K562 (cell line): ENCODE results near the gene SENP1. TPM values are rescaled to one million over a fixed set of nuclear protein-coding genes. Genes with fewer than 3 reads are reported as not detected.

Experiments
- ATAC-seq: fragments of 200-7000 bp; cut with Tn5 transposase; 3 replicates; pipeline ENCODE4 v1.9.1; 2020; ENCODE audit warnings: moderate library complexity
- BruUV-seq: library from RNA; stranded (reverse); fragments of 400-500 nt; replicated peaks from 2 replicates; lab custom pipeline; 2021; lab: Mats Ljungman, UMichigan
- CTCF ChIA-PET: fragments of 300-600 bp; formaldehyde crosslinking; extraction: SDS; loops from one replicate; lab custom pipeline; 2021; ENCODE audit warnings: low intra/inter-chr PET ratio; lab: Yijun Ruan, JAX
- POLR2A ChIA-PET: fragments of 300-600, 350-650 bp; sonication (Branson Sonifier 250); formaldehyde crosslinking; extraction: SDS; loops from one replicate; lab custom pipeline; 2021; ENCODE audit warnings: antibody characterized with exemption, inconsistent platforms; lab: Yijun Ruan, JAX
- DNase-seq, 4 experiments: peaks; one replicate each; pipeline versions ENCODE4 v3.0.0 to v3.0.0-alpha.2; 2011 to 2018; ENCODE audit warnings: low spot score in 3 of 4, mixed read lengths in 3 of 4; ENCODE audit errors: extremely low read depth in 1 of 4
- FAIRE-seq: peaks from 2 replicates; lab custom pipeline; 2011; peaks lifted over from hg19 to GRCh38; lab: Jason Lieb, UNC
- H2AFZ ChIP-seq: 2 replicates; pipeline ENCODE4 v1.6.0; 2011; ENCODE audit warnings: low read depth, low read length, control low read depth, inconsistent platforms
- H3K27ac ChIP-seq: fragments of 200-600 bp; 3 replicates; pipeline ENCODE4 v1.8.0; 2011; ENCODE audit warnings: low read depth, mild to moderate bottlenecking, control low read depth, inconsistent platforms, low read length, moderate library complexity, mixed read lengths; ENCODE audit errors: extremely low read depth
- H3K27me3 ChIP-seq, 2 experiments: fragments of 300-600 bp in 1 of 2; 2 replicates in 1 of 2; 3 replicates in 1 of 2; pipeline versions ENCODE4 v1.6.0 to v1.8.0; 2011; ENCODE audit warnings: inconsistent platforms in 2 of 2, low read length in 2 of 2, mild to moderate bottlenecking in 1 of 2, mixed read lengths in 1 of 2, moderate library complexity in 1 of 2; ENCODE audit not compliant: control insufficient read depth in 2 of 2, insufficient read depth in 2 of 2
- H3K36me3 ChIP-seq: fragments of 300-600 bp; 3 replicates; pipeline ENCODE4 v1.8.0; 2011; ENCODE audit warnings: mild to moderate bottlenecking, low read length, inconsistent platforms; ENCODE audit not compliant: control insufficient read depth, insufficient read depth
- H3K4me1 ChIP-seq, 2 experiments: fragments of 200-600 bp in 1 of 2; replicated peaks in 1 of 2; 2 replicates in 1 of 2; 3 replicates in 1 of 2; pipeline versions ENCODE4 v1.5.1 to v1.8.0; 2011; ENCODE audit warnings: inconsistent platforms in 2 of 2, low read length in 2 of 2, mild to moderate bottlenecking in 1 of 2, mixed read lengths in 1 of 2, moderate library complexity in 1 of 2; ENCODE audit not compliant: control insufficient read depth in 2 of 2, insufficient read depth in 2 of 2
- H3K4me2 ChIP-seq: 2 replicates; pipeline ENCODE4 v1.6.1; 2011; ENCODE audit warnings: low read length, control low read depth, inconsistent platforms, mixed read lengths; ENCODE audit not compliant: insufficient read depth
- H3K4me3 ChIP-seq: fragments of 200-600 bp; sonication (generic), shearing (Covaris generic); 2 replicates; pipeline ENCODE4 v1.5.1; 2016; ENCODE audit warnings: control low read depth, inconsistent platforms
- H3K79me2 ChIP-seq: fragments of 200-600 bp; 3 replicates; pipeline ENCODE4 v1.8.0; 2011; ENCODE audit warnings: low read length, inconsistent platforms; ENCODE audit not compliant: control insufficient read depth, insufficient read depth
- H3K9ac ChIP-seq, 2 experiments: 2 replicates each; pipeline versions ENCODE4 v1.6.0 to v1.6.1; 2011; ENCODE audit warnings: low read depth in 2 of 2, low read length in 2 of 2, control low read depth in 1 of 2, inconsistent platforms in 1 of 2, mild to moderate bottlenecking in 1 of 2, mixed read lengths in 1 of 2; ENCODE audit not compliant: insufficient read depth in 1 of 2
- H3K9me1 ChIP-seq: one replicate; pipeline ENCODE4 v1.6.0; 2011; ENCODE audit warnings: inconsistent platforms, mild to moderate bottlenecking, low read length, moderate library complexity; ENCODE audit not compliant: control insufficient read depth, insufficient read depth
- H3K9me3 ChIP-seq: replicated peaks from 2 replicates; pipeline ENCODE4 v1.5.1; 2011; ENCODE audit warnings: low read depth, low read length, inconsistent platforms; ENCODE audit not compliant: control insufficient read depth, insufficient read depth
- H4K20me1 ChIP-seq: replicated peaks from 2 replicates; pipeline ENCODE4 v1.6.1; 2011; ENCODE audit warnings: low read length, inconsistent platforms, mixed read lengths; ENCODE audit not compliant: control insufficient read depth, insufficient read depth
- EHMT2 ChIP-seq: fragments of 450-650 bp; IDR thresholded peaks from 2 replicates; pipeline ENCODE4 v1.6.1; 2018; ENCODE audit warnings: antibody characterized with exemption
- JUND ChIP-seq, 2 experiments: IDR thresholded peaks; 2 replicates in 1 of 2; 3 replicates in 1 of 2; pipeline ENCODE4 v1.6.1; 2011; ENCODE audit warnings: borderline replicate concordance in 2 of 2, low read depth in 2 of 2, low read length in 2 of 2, improper control_type of control experiment in 1 of 2, missing biosample characterization in 1 of 2, missing genetic modification characterization in 1 of 2, missing genetic modification reagents in 1 of 2
- KLF16 ChIP-seq: IDR thresholded peaks from 2 replicates; pipeline ENCODE4 v1.6.1; 2016; ENCODE audit warnings: antibody characterized with exemption
- NFIX ChIP-seq: fragments of 250-450 bp; sonication (Bioruptor Pico); IDR thresholded peaks from 2 replicates; pipeline ENCODE4 v1.4.0; 2020; ENCODE audit warnings: low read depth, mild to moderate bottlenecking, moderate library complexity
- SIX5 ChIP-seq, 2 experiments: IDR thresholded peaks; 2 replicates each; pipeline ENCODE4 v1.6.1; 2011; ENCODE audit warnings: low read length in 2 of 2, borderline replicate concordance in 1 of 2, low read depth in 1 of 2, mild to moderate bottlenecking in 1 of 2, moderate library complexity in 1 of 2; ENCODE audit not compliant: insufficient read depth in 1 of 2
- TEAD2 ChIP-seq: fragments of 450-650 bp; IDR thresholded peaks from 2 replicates; pipeline ENCODE4 v1.6.1; 2016; ENCODE audit warnings: missing genetic modification characterization, control low read depth, missing compliant biosample characterization
- ZC3H8 ChIP-seq: fragments of 450-650 bp; IDR thresholded peaks from 2 replicates; pipeline ENCODE4 v1.6.1; 2017
- WGBS: fragments of 100-300 bp; shearing (Covaris generic); methylation state at CpG from one replicate; pipeline ENCODE4 v1.1.6; 2016; ENCODE audit warnings: low coverage, mixed read lengths; ENCODE audit not compliant: insufficient coverage; ENCODE audit errors: missing lambda C conversion rate; 5-methylcytosine and 5-hydroxymethylcytosine counted together
- in situ Hi-C: fragments of 300-500 bp; cut with MboI; formaldehyde crosslinking; loops from 4 replicates; pipeline ENCODE4 v1.15.0; 2018; ENCODE audit warnings: inconsistent platforms, mixed read lengths
- intact Hi-C: fragments of 100-400 bp; cut with micrococcal nuclease; formaldehyde crosslinking; loops from 2 replicates; pipeline ENCODE4 v1.14.2; 2022
- polyA plus RNA-seq, 8 experiments: library from polyadenylated mRNA; depleted of rRNA in 4 of 8; stranded (reverse) in 5 of 8; unstranded in 3 of 8; fragments of >200 nt; fragmentation: Nextera tagmentation in 2 of 8; fragmentation: Illumina TruSeq in 1 of 8; extraction: Ambion mirVana in 2 of 8; extraction: Trizol in 1 of 8; gene quantifications; 2 replicates each; pipeline versions ENCODE4 v1.2.1 to v1.2.3, GENCODE V29; 2011 to 2014; ENCODE audit warnings: inconsistent platforms in 1 of 8, missing spikeins in 1 of 8
- total RNA-seq, 7 experiments: library from RNA; depleted of rRNA in 6 of 7; stranded (reverse); fragments of >200 nt in 6 of 7; fragmentation: Illumina TruSeq in 2 of 7; extraction: Trizol in 2 of 7; gene quantifications; 2 replicates each; pipeline versions ENCODE4 v1.2.1 to v1.2.3, GENCODE V29; 2011 to 2021; ENCODE audit warnings: low replicate concordance in 1 of 7
- TF ChIP-seq, protein P1 (sequence below), 2 experiments: fragments of 450-650 bp in 1 of 2; sonication (generic) in 1 of 2; formaldehyde crosslinking; conservative IDR thresholded peaks; 2 replicates each; pipeline versions ENCODE4 v1.4.0 to v1.8.1; 2020 to 2022; ENCODE audit warnings: mild to moderate bottlenecking in 1 of 2, missing genetic modification reagents in 1 of 2
- TF ChIP-seq, protein P2 (sequence below), 2 experiments: fragments of 450-650 bp; IDR thresholded peaks; 2 replicates each; pipeline ENCODE4 v1.6.1; 2016
- TF ChIP-seq, protein P3 (sequence below): fragments of 250-450 bp; sonication (Bioruptor Pico); IDR thresholded peaks from 2 replicates; pipeline ENCODE4 v1.8.0; 2021; ENCODE audit warnings: moderate library complexity, mild to moderate bottlenecking, inconsistent platforms
- TF ChIP-seq, protein P4 (sequence below): fragments of 250-450 bp; sonication (Bioruptor Pico); IDR thresholded peaks from 2 replicates; pipeline ENCODE4 v1.9.0; 2021; ENCODE audit warnings: mild to moderate bottlenecking
- TF ChIP-seq, protein P5 (sequence below): fragments of 450-650 bp; IDR thresholded peaks from 2 replicates; pipeline ENCODE4 v1.6.1; 2017; ENCODE audit warnings: antibody characterized with exemption, mild to moderate bottlenecking

Gene SENP1
- total and polyA plus RNA-seq, 9 of the 15 experiments (the other 6 are each of a cell fraction or from before 2014, with no cell fraction given): 15.5 to 59.0 (median 36.3) TPM

DNA sequence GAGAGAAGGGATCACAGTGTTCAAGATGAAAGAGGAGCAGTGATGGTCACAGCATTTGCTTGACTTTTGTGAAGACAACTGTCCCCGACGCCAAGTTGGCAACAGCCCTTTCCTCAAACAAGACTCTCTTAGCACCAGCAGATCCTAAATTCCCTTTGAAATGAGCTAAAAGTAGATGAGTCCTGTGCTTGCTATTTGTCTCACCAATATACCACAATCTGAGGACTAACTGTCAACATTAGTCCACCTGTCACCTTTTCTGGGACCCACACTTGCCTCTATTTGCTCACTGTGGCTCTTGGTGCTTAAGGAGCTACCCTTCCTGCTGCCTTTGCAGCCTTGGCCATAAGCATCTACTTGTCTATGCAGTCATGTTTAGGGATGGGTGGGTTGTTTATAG is 54.2 kb downstream of the SENP1 start:
- DNase-seq (no peak), ATAC-seq (no peak), FAIRE-seq (no peak)
- in situ Hi-C loops: no loop called here
- Histone ChIP-seq H3K36me3 (peaks cover 55% of the 10 kb centered on the region), H3K27ac (no peak overlapping the region), H3K9me1 (no peaks in the 10 kb centered on the region), H3K79me2 (no peaks in the 10 kb centered on the region), H3K4me2 (no peak overlapping the region), H2AFZ (no peak overlapping the region), H3K9me3 (no peaks in the 10 kb centered on the region), H3K27me3 (no peaks in the 10 kb centered on the region), H4K20me1 (no peaks in the 10 kb centered on the region), H3K9ac (no peak overlapping the region), H3K4me3 (no peak overlapping the region), H3K4me1 (no peaks in the 10 kb centered on the region)
- 93% methylated on average over 2 of the region's 2 CpGs for WGBS
- ChIA-PET POLR2A (interaction anchor here (1.8 kb wide), 1 partner anchor 11 kb away, joined by 5 read pairs; no protein-coding TSS in a partner anchor), CTCF (no interaction called here)
- intact Hi-C loops: no loop called here
- BruUV-seq: no TSS peak
- no peak for TF ChIP-seq ZC3H8
- TF ChIP-seq, protein P1, sequence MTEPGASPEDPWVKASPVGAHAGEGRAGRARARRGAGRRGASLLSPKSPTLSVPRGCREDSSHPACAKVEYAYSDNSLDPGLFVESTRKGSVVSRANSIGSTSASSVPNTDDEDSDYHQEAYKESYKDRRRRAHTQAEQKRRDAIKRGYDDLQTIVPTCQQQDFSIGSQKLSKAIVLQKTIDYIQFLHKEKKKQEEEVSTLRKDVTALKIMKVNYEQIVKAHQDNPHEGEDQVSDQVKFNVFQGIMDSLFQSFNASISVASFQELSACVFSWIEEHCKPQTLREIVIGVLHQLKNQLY (CRISPR knock-in tag; conservative IDR thresholded peaks at IDR 0.05): no peak
- no peak for TF ChIP-seq NFIX (CRISPR knock-in tag)
- TF ChIP-seq, protein P2, sequence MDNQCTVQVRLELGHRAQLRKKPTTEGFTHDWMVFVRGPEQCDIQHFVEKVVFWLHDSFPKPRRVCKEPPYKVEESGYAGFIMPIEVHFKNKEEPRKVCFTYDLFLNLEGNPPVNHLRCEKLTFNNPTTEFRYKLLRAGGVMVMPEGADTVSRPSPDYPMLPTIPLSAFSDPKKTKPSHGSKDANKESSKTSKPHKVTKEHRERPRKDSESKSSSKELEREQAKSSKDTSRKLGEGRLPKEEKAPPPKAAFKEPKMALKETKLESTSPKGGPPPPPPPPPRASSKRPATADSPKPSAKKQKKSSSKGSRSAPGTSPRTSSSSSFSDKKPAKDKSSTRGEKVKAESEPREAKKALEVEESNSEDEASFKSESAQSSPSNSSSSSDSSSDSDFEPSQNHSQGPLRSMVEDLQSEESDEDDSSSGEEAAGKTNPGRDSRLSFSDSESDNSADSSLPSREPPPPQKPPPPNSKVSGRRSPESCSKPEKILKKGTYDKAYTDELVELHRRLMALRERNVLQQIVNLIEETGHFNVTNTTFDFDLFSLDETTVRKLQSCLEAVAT (IDR thresholded peaks at IDR 0.05): no peak
- TF ChIP-seq, protein P3, sequence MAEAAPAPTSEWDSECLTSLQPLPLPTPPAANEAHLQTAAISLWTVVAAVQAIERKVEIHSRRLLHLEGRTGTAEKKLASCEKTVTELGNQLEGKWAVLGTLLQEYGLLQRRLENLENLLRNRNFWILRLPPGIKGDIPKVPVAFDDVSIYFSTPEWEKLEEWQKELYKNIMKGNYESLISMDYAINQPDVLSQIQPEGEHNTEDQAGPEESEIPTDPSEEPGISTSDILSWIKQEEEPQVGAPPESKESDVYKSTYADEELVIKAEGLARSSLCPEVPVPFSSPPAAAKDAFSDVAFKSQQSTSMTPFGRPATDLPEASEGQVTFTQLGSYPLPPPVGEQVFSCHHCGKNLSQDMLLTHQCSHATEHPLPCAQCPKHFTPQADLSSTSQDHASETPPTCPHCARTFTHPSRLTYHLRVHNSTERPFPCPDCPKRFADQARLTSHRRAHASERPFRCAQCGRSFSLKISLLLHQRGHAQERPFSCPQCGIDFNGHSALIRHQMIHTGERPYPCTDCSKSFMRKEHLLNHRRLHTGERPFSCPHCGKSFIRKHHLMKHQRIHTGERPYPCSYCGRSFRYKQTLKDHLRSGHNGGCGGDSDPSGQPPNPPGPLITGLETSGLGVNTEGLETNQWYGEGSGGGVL (CRISPR knock-in tag): no peak
- TF ChIP-seq KLF16: no peak
- TF ChIP-seq SIX5 (IDR thresholded peaks at IDR 0.05; ENCODE audit: borderline replicate concordance in 1 of 2, insufficient read depth in 1 of 2, low read depth in 1 of 2, low read length in 2 of 2): no peak
- TF ChIP-seq JUND (IDR thresholded peaks at IDR 0.05; ENCODE audit: borderline replicate concordance, low read depth, low read length): no peak
- TF ChIP-seq JUND (tag; IDR thresholded peaks at IDR 0.05; ENCODE audit: borderline replicate concordance, low read depth, low read length): no peak
- TF ChIP-seq, protein P4, sequence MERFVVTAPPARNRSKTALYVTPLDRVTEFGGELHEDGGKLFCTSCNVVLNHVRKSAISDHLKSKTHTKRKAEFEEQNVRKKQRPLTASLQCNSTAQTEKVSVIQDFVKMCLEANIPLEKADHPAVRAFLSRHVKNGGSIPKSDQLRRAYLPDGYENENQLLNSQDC: no peak
- TF ChIP-seq EHMT2: no peak
- TF ChIP-seq, protein P5, sequence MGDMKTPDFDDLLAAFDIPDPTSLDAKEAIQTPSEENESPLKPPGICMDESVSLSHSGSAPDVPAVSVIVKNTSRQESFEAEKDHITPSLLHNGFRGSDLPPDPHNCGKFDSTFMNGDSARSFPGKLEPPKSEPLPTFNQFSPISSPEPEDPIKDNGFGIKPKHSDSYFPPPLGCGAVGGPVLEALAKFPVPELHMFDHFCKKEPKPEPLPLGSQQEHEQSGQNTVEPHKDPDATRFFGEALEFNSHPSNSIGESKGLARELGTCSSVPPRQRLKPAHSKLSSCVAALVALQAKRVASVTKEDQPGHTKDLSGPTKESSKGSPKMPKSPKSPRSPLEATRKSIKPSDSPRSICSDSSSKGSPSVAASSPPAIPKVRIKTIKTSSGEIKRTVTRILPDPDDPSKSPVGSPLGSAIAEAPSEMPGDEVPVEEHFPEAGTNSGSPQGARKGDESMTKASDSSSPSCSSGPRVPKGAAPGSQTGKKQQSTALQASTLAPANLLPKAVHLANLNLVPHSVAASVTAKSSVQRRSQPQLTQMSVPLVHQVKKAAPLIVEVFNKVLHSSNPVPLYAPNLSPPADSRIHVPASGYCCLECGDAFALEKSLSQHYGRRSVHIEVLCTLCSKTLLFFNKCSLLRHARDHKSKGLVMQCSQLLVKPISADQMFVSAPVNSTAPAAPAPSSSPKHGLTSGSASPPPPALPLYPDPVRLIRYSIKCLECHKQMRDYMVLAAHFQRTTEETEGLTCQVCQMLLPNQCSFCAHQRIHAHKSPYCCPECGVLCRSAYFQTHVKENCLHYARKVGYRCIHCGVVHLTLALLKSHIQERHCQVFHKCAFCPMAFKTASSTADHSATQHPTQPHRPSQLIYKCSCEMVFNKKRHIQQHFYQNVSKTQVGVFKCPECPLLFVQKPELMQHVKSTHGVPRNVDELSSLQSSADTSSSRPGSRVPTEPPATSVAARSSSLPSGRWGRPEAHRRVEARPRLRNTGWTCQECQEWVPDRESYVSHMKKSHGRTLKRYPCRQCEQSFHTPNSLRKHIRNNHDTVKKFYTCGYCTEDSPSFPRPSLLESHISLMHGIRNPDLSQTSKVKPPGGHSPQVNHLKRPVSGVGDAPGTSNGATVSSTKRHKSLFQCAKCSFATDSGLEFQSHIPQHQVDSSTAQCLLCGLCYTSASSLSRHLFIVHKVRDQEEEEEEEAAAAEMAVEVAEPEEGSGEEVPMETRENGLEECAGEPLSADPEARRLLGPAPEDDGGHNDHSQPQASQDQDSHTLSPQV: no peak
- TF ChIP-seq TEAD2: no peak
